SU-DHL-6 (cell line): ENCODE measurements around the gene CAPZA1.

Source experiments
- H2AFZ ChIP-seq: fragments of 200-600 bp; sonication (generic); 2 replicates; pipeline ENCODE4 v1.6.1; 2014; ENCODE audit warnings: low read depth, mild to moderate bottlenecking, moderate library complexity, mixed read lengths, antibody characterized with exemption, low read length; ENCODE audit not compliant: severe bottlenecking
- H3F3A ChIP-seq: fragments of 200-600 bp; shearing (Covaris generic); 2 replicates; pipeline ENCODE4 v1.6.0; 2016; ENCODE audit warnings: antibody characterized with exemption, mild to moderate bottlenecking; ENCODE audit not compliant: insufficient read depth
- H3K27ac ChIP-seq: fragments of 200-600 bp; sonication (generic); 2 replicates; pipeline ENCODE4 v1.5.1; 2016; ENCODE audit warnings: low read depth, mild to moderate bottlenecking, low read length, moderate library complexity, mixed read lengths
- H3K27me3 ChIP-seq: fragments of 200-600 bp; sonication (generic), shearing (Covaris generic); 2 replicates; pipeline ENCODE4 v1.6.0; 2014; ENCODE audit warnings: mild to moderate bottlenecking, low read length
- H3K36me3 ChIP-seq: fragments of 200-600 bp; sonication (generic); 2 replicates; pipeline ENCODE4 v1.6.1; 2014; ENCODE audit warnings: mild to moderate bottlenecking, low read length, mixed read lengths
- H3K4me2 ChIP-seq: fragments of 300-600, 200-600 bp; shearing (Covaris generic), sonication (generic); 2 replicates; pipeline ENCODE4 v1.6.0; 2014; ENCODE audit warnings: low read length, low read depth, mild to moderate bottlenecking; ENCODE audit not compliant: poor library complexity, severe bottlenecking
- H3K4me3 ChIP-seq: fragments of 200-600 bp; sonication (generic); 2 replicates; pipeline ENCODE4 v1.5.1; 2014; ENCODE audit warnings: antibody characterized with exemption, low read length, mild to moderate bottlenecking, mixed read lengths; ENCODE audit not compliant: insufficient read depth, poor library complexity, severe bottlenecking
- H3K79me2 ChIP-seq: fragments of 200-600 bp; sonication (generic); 2 replicates; pipeline ENCODE4 v1.6.1; 2014; ENCODE audit warnings: mild to moderate bottlenecking, low read length, moderate library complexity; ENCODE audit not compliant: insufficient read depth
- H3K9ac ChIP-seq: fragments of 200-600 bp; sonication (generic); 2 replicates; pipeline ENCODE4 v1.7.0; 2014; ENCODE audit warnings: mild to moderate bottlenecking, low read length
- H3K9me2 ChIP-seq: fragments of 200-600 bp; sonication (generic); replicated peaks from 2 replicates; pipeline ENCODE4 v1.6.1; 2014; ENCODE audit warnings: low read length; ENCODE audit not compliant: insufficient read depth
- H3K9me3 ChIP-seq: fragments of 200-600 bp; sonication (generic); 2 replicates; pipeline ENCODE4 v1.6.1; 2014; ENCODE audit warnings: low read length, mixed read lengths; ENCODE audit not compliant: insufficient read depth
- H4K20me1 ChIP-seq: fragments of 200-600 bp; sonication (generic); 2 replicates; pipeline ENCODE4 v1.6.1; 2014; ENCODE audit warnings: low read depth, mild to moderate bottlenecking, antibody characterized with exemption, low read length, moderate library complexity, mixed read lengths
- CTCF ChIP-seq: fragments of 200-600 bp; sonication (generic); IDR thresholded peaks from one replicate; pipeline ENCODE4 v1.5.1; 2017; ENCODE audit warnings: antibody characterized with exemption, mild to moderate bottlenecking, low read length, moderate library complexity; ENCODE audit not compliant: insufficient read depth, poor library complexity, severe bottlenecking
- EZH2phosphoT487 ChIP-seq: fragments of 200-600 bp; sonication (generic), shearing (Covaris generic); conservative IDR thresholded peaks from 2 replicates; pipeline ENCODE4 v1.6.1; 2018; ENCODE audit warnings: mild to moderate bottlenecking, antibody characterized with exemption, low read length, moderate library complexity, mixed read lengths

Gene CAPZA1

GRCh38 chr1:112703706-112704105, 84.1 kb downstream of the CAPZA1 start:
- Histone ChIP-seq H2AFZ (no peak overlapping the region), H3K27me3 (no peaks in the 10 kb centered on the region), H3K9me2 (no peaks in the 10 kb centered on the region), H3K4me3 (no peak overlapping the region), H3K36me3 (no peaks in the 10 kb centered on the region), H3K27ac (no peak overlapping the region), H3K4me2 (no peak overlapping the region), H3K9me3 (no peaks in the 10 kb centered on the region), H4K20me1 (no peaks in the 10 kb centered on the region), H3K79me2 (no peaks in the 10 kb centered on the region), H3K9ac (no peak overlapping the region), H3F3A (no peaks in the 10 kb centered on the region)
- TF ChIP-seq EZH2phosphoT487 (no peak), CTCF (no peak)

- TF ChIP-seq EZH2phosphoT487 = no peak
- no peak for TF ChIP-seq CTCF
Observed at GRCh38 chr1:112704391-112704933, 84.8 kb downstream of the CAPZA1 start.

GRCh38 chr1:112704934-112705627, 85.4 kb downstream of the CAPZA1 start:
- Histone ChIP-seq H3K9me3 (no peaks in the 10 kb centered on the region), H3K4me2 (peak overlapping the region; percentile 11), H3F3A (no peaks in the 10 kb centered on the region), H3K9ac (no peak overlapping the region), H3K79me2 (no peaks in the 10 kb centered on the region), H3K9me2 (no peaks in the 10 kb centered on the region), H3K36me3 (no peaks in the 10 kb centered on the region), H3K27me3 (no peaks in the 10 kb centered on the region), H2AFZ (no peak overlapping the region), H3K4me3 (no peak overlapping the region), H3K27ac (no peak overlapping the region), H4K20me1 (no peaks in the 10 kb centered on the region)
- TF ChIP-seq EZH2phosphoT487 (no peak), CTCF (no peak)

More at GRCh38 chr1:112704391-112704933, 84.8 kb downstream of the CAPZA1 start:
- Histone ChIP-seq H3F3A (no peaks in the 10 kb centered on the region), H3K4me2 (no peak overlapping the region), H3K9me2 (no peaks in the 10 kb centered on the region), H3K9me3 (no peaks in the 10 kb centered on the region), H3K4me3 (no peak overlapping the region), H3K27ac (no peak overlapping the region), H3K36me3 (no peaks in the 10 kb centered on the region), H3K27me3 (no peaks in the 10 kb centered on the region), H3K9ac (no peak overlapping the region), H4K20me1 (no peaks in the 10 kb centered on the region), H2AFZ (no peak overlapping the region), H3K79me2 (no peaks in the 10 kb centered on the region)
